Measurements from ENCODE around the gene SMG6.
A peak's percentile ranks its signal among the peaks of the same experiment; 100 is the strongest.

Gene SMG6

DNA sequence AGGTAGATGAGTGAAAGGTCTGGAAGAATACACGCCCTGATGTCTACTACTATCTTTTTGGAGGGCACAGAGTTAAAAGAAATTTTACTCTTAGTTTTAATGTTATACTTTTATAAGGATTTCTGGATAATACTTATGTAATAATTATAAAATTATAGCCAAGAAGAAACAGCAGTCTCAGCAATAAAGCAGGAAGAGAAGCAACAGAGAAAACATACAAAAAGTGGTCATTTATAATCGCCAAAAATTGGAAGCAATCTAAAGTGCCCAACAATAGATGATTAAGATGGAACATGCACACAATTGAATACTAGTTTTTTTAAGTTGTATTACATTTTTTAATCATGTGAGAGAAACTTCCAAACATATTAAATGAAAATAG, 64.4 kb downstream of the SMG6 start:
- TF ChIP-seq YY1 (IDR thresholded peaks at IDR 0.05; ENCODE audit: low read depth), result no peak
- TF ChIP-seq, protein P1, sequence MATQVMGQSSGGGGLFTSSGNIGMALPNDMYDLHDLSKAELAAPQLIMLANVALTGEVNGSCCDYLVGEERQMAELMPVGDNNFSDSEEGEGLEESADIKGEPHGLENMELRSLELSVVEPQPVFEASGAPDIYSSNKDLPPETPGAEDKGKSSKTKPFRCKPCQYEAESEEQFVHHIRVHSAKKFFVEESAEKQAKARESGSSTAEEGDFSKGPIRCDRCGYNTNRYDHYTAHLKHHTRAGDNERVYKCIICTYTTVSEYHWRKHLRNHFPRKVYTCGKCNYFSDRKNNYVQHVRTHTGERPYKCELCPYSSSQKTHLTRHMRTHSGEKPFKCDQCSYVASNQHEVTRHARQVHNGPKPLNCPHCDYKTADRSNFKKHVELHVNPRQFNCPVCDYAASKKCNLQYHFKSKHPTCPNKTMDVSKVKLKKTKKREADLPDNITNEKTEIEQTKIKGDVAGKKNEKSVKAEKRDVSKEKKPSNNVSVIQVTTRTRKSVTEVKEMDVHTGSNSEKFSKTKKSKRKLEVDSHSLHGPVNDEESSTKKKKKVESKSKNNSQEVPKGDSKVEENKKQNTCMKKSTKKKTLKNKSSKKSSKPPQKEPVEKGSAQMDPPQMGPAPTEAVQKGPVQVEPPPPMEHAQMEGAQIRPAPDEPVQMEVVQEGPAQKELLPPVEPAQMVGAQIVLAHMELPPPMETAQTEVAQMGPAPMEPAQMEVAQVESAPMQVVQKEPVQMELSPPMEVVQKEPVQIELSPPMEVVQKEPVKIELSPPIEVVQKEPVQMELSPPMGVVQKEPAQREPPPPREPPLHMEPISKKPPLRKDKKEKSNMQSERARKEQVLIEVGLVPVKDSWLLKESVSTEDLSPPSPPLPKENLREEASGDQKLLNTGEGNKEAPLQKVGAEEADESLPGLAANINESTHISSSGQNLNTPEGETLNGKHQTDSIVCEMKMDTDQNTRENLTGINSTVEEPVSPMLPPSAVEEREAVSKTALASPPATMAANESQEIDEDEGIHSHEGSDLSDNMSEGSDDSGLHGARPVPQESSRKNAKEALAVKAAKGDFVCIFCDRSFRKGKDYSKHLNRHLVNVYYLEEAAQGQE (IDR thresholded peaks at IDR 0.05; ENCODE audit: low read depth), result no peak
- no peak for TF ChIP-seq EP300 (IDR thresholded peaks at IDR 0.05; ENCODE audit: borderline replicate concordance)
- TF ChIP-seq, protein P2, sequence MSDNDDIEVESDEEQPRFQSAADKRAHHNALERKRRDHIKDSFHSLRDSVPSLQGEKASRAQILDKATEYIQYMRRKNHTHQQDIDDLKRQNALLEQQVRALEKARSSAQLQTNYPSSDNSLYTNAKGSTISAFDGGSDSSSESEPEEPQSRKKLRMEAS (IDR thresholded peaks at IDR 0.05), result no peak
- TF ChIP-seq NFIC (IDR thresholded peaks at IDR 0.05), result no peak
- no peak for TF ChIP-seq EGR1 (IDR thresholded peaks at IDR 0.05)
- TF ChIP-seq, protein P3, sequence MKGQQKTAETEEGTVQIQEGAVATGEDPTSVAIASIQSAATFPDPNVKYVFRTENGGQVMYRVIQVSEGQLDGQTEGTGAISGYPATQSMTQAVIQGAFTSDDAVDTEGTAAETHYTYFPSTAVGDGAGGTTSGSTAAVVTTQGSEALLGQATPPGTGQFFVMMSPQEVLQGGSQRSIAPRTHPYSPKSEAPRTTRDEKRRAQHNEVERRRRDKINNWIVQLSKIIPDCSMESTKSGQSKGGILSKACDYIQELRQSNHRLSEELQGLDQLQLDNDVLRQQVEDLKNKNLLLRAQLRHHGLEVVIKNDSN (IDR thresholded peaks at IDR 0.05), result no peak

DNA sequence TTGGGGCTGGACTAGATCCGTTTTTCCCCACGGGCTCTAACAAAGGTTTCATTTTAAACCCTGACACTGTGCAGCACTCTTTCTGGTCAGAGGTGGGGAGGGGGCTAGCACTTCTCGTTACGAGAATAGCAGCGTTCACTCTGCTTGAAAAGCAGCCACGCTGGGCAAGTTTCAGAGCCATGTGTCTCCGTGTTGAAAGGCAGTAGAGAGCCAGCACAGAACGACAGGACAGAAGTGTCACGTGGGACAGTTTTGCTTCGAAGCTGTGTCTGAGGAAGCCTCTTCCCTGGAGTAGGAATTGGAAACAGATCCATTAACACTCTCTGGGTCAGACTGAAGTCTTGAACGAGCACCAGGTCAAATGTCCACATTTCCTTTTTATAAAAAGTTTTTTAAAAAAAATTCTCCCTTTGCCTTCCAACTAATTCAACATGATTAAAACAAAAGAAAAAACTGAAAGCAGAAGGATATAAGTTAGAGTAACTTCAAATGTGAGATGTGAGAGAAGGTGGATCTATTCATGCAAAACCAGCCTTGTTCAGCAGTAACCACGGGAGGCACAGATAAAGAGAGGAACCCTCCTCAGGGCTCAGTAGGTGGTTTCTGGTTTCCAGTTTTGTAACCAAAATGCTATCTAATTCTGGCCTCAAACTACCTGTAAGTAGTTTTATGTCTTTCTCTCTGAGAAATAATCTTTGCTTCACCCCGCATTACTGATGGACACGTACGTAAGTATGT, 65.0 kb downstream of the SMG6 start:
- no peak for TF ChIP-seq EGR1 (IDR thresholded peaks at IDR 0.05)
- no peak for TF ChIP-seq RAD21 (IDR thresholded peaks at IDR 0.05; ENCODE audit: low read depth)
- TF ChIP-seq, protein P1 (IDR thresholded peaks at IDR 0.05; ENCODE audit: low read depth), result no peak
- TF ChIP-seq YY1 (IDR thresholded peaks at IDR 0.05; ENCODE audit: low read depth), result no peak

DNA sequence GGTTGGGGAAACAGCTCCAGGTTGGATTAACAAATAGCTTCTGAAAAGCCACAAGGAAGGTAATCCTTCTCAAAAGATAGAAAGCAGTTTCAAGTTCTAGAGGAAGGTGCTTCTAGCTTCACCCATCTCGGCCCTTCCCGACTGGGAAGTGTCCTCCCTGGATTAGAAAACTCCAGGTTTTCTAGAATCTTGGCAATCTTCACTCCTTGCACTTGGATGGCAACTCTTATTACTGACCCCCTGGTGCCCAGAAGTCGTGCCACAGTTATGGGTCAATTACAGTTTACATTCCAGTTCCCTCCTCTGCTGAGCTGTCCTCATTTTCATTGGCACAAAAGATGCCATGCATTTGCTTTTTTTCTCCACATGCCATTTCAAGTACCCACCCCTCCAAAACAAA, 65.6 kb downstream of the SMG6 start:
- TF ChIP-seq FOXM1 (IDR thresholded peaks at IDR 0.05; ENCODE audit: borderline replicate concordance, low read depth) (no peak), EGR1 (IDR thresholded peaks at IDR 0.05) (no peak), RAD21 (IDR thresholded peaks at IDR 0.05; ENCODE audit: low read depth) (no peak), EP300 (IDR thresholded peaks at IDR 0.05; ENCODE audit: borderline replicate concordance) (no peak), NFIC (IDR thresholded peaks at IDR 0.05) (peak; percentile 56; the same call in 1 of the 2 replicates), TAF1 (IDR thresholded peaks at IDR 0.05; ENCODE audit: low read depth) (no peak), ZBTB7A (IDR thresholded peaks at IDR 0.05; ENCODE audit: low read depth) (no peak), CEBPB (IDR thresholded peaks at IDR 0.05) (no peak), CREB1 (IDR thresholded peaks at IDR 0.05; ENCODE audit: low read depth) (no peak), TEAD4 (IDR thresholded peaks at IDR 0.05) (peak; percentile 37; the same call in 1 of the 2 replicates), YY1 (IDR thresholded peaks at IDR 0.05; ENCODE audit: low read depth) (no peak), TCF12 (IDR thresholded peaks at IDR 0.05; ENCODE audit: low read depth) (no peak)
- TF ChIP-seq, protein P3 (IDR thresholded peaks at IDR 0.05), result no peak
- TF ChIP-seq, protein P1 (IDR thresholded peaks at IDR 0.05; ENCODE audit: low read depth), result no peak
- TF ChIP-seq, protein P2 (IDR thresholded peaks at IDR 0.05), result no peak

DNA sequence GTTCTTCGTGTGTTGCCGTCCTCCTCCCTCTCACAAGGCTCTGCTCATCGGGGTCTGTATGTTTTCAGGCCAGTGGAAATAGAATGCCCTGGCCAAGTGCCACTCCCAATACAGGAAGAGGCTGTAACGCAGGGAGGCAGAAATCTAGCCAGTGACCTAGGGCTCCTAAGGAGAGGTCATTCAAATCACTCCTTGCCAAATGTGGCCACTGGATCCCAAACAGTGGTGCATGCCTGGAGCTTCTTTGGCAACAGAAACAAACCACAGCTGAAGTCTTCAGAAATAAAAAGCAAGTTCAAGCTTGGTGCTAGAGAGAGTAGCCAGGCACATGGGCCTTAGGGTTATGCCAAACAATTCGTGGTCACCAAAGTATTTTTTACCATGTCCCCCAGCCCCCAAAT, 66.1 kb downstream of the SMG6 start:
- TF ChIP-seq EGR1 (IDR thresholded peaks at IDR 0.05) (no peak), FOXM1 (IDR thresholded peaks at IDR 0.05; ENCODE audit: borderline replicate concordance, low read depth) (no peak), CEBPB (IDR thresholded peaks at IDR 0.05) (no peak), ZBTB7A (IDR thresholded peaks at IDR 0.05; ENCODE audit: low read depth) (no peak), YY1 (IDR thresholded peaks at IDR 0.05; ENCODE audit: low read depth) (no peak), EP300 (IDR thresholded peaks at IDR 0.05; ENCODE audit: borderline replicate concordance) (no peak)
- TF ChIP-seq, protein P3 (IDR thresholded peaks at IDR 0.05), result no peak
- TF ChIP-seq, protein P2 (IDR thresholded peaks at IDR 0.05), result no peak

All from Ishikawa (cell line).